NCI-H1105 (cell line): ENCODE measurements around the gene TRERF1.
"Not testable (repeated sequence)": the region's sequence is repeated elsewhere in the genome, so short reads cannot be mapped to it uniquely, and the experiment has no call there.

ENCODE experiments used
- DNase-seq: peaks from one replicate; lab custom pipeline; 2025; lab: John Stamatoyannopoulos, UW

Gene TRERF1

GRCh38 chr6:42450477-42451332 lies 1.0 kb downstream of the TRERF1 start:
- DNase-seq = no peak

- no peak for DNase-seq
These were observed 1.7 kb downstream of the TRERF1 start for GRCh38 chr6:42449917-42450476.

GRCh38 chr6:42448927-42449659 lies 2.6 kb downstream of the TRERF1 start:
- DNase-seq = no peak

GRCh38 chr6:42448391-42448790 lies 3.3 kb downstream of the TRERF1 start:
- no peak for DNase-seq

- DNase-seq = no peak
These were observed 4.7 kb downstream of the TRERF1 start for GRCh38 chr6:42446996-42447395.

- DNase-seq = no peak
These were observed 5.4 kb downstream of the TRERF1 start for GRCh38 chr6:42446370-42446769.

- DNase-seq = not testable (repeated sequence)
These were observed 5.8 kb downstream of the TRERF1 start for GRCh38 chr6:42445955-42446354.

- DNase-seq = no peak
These were observed 8.2 kb downstream of the TRERF1 start for GRCh38 chr6:42443312-42444060.

- no peak for DNase-seq
These were observed 10.0 kb downstream of the TRERF1 start for GRCh38 chr6:42441697-42442081.

- no peak for DNase-seq
These were observed 10.7 kb downstream of the TRERF1 start for GRCh38 chr6:42440778-42441696.

GRCh38 chr6:42440027-42440426 lies 11.7 kb downstream of the TRERF1 start:
- DNase-seq = no peak

GRCh38 chr6:42436825-42437224 lies 14.9 kb downstream of the TRERF1 start:
- DNase-seq = no peak

GRCh38 chr6:42434237-42434636 lies 17.5 kb downstream of the TRERF1 start:
- no peak for DNase-seq

GRCh38 chr6:42433409-42433808 lies 18.3 kb downstream of the TRERF1 start:
- DNase-seq = no peak

GRCh38 chr6:42431877-42432276 lies 19.8 kb downstream of the TRERF1 start:
- DNase-seq = no peak

GRCh38 chr6:42431356-42431755 lies 20.4 kb downstream of the TRERF1 start:
- no peak for DNase-seq

GRCh38 chr6:42429836-42430235 lies 21.9 kb downstream of the TRERF1 start:
- DNase-seq = no peak

- no peak for DNase-seq
These were observed 22.6 kb downstream of the TRERF1 start for GRCh38 chr6:42429042-42429585.

GRCh38 chr6:42428326-42429041 lies 23.2 kb downstream of the TRERF1 start:
- DNase-seq = no peak

GRCh38 chr6:42427871-42428270 lies 23.9 kb downstream of the TRERF1 start:
- DNase-seq = no peak
